ENCODE measurements around the gene TSPO2.

- TF ChIP-seq CTCF (IDR thresholded peaks at IDR 0.05) (no peak), POLR2A (IDR thresholded peaks at IDR 0.05) (no peak)
Measured at GRCh38 chr6:41058783-41059181, 16.5 kb downstream of the TSPO2 start.
